Stimulated activated naive CD4-positive, alpha-beta T cell treated with Interleukin-2 at 50 U/mL for 16 hours (primary cell): ENCODE results near the gene HNRNPF.

ENCODE experiments used
- DNase-seq: peaks from one replicate; lab custom pipeline; 2025; lab: John Stamatoyannopoulos, UW

Gene HNRNPF

DNA sequence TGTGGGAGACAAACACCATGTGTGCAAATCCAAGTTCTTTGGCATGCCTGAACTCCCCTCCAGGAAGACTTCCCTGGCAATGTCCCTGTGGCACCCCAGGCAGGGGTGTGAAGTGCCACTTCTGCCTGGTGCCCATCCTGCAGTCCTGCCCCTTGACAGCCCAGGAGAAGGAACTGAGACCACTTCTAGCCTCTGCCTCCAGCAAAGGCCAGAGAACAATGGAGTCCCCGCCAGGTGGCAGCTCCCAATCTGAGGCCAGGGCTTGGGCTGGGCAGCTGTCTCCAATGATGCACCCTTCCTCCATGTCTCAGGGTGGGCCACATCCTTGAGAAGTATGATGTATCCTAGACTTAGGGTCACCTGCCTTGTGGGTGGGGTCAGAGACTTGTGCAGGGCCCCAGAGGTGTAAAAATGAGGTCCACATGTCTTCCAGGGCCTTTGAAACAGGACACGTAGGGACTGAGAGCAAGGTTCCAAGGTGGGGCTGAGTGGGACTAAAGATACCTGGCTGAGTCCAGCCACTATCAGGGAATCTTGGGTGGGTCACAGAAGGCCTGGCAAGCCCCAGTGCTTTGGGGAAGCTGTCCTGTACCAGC lies 32.1 kb downstream of the HNRNPF start:
- no peak for DNase-seq

GRCh38 chr10:43376046-43376635 lies 32.8 kb downstream of the HNRNPF start:
- DNase-seq: no peak

- DNase-seq: no peak
These were observed 33.5 kb downstream of the HNRNPF start for GRCh38 chr10:43375401-43376020.

DNA sequence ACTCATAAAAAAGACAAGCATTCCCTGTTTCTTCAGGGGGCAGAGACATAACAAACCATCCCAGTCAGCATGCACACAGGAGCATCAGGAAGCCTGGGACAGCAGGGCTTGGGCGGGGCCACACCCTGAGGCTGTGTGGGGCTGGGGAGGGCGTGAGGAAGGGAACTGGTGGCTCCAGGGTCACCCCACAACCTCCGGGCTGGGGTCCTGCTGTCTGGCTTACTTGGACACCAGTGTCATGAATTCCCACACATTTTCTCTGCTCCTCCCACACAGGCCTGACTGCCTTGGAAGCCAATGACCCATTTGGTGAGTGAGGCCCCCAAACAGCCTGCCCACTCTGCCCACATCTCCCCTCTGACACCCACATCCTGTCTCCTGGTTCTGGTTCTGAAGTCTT lies 34.8 kb downstream of the HNRNPF start:
- DNase-seq: no peak

- no peak for DNase-seq
These were observed 35.5 kb downstream of the HNRNPF start for GRCh38 chr10:43373461-43373860.

DNA sequence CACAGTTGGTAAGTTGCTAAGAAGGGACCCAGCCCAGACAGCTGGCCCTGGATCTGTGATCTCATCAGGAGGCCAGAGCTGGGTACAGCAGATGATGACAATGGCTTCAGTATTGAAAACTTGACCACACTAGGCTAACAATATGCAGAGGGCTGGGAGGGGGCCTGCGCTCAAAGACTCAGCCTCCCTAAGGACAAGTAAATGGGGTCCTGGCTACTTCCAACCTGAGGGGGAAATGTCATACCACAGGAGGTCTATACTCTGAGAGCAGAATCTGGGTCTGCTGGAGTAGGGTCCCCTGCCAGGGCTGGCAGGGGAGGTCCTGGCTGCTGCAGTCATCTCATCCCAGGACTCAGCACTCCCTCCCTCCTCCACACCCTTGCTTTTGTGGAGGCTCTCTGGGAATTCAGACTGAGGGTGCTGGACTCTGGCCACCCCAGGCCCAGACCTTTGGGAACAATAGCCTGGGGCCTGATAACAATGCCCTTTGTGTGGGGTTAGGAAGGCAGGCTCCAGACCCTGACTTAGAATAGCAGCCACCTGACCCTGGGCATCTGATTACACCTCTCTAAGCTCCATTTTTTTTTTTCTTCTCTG lies 36.1 kb downstream of the HNRNPF start:
- DNase-seq: no peak

DNA sequence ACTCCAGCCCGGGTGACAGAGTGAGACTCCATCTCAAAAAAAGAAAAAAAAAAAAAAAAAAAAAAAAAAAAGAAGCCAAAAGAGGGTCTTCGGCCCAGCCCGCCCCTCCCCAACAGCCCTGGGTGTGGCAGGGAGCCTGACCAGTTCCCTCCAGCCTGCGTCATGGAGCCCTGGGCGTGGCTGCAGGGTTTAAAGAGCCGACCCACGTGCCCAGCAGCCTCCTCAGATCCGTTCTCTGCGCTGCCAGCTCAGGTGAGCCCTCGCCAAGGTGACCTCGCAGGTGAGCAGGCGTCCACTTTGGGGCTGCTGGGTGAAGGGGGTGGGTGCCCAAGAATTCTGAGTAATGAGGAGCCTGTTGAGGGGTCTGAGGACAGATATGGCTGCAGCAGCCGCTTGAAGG lies 37.6 kb downstream of the HNRNPF start, which contains the start of gene FXYD4:
TSS of gene FXYD4 (plus strand) at position 219 of the 400 bp plus-strand sequence. CDS start 2,111 bp downstream, outside the sequence.
- DNase-seq: no peak

DNA sequence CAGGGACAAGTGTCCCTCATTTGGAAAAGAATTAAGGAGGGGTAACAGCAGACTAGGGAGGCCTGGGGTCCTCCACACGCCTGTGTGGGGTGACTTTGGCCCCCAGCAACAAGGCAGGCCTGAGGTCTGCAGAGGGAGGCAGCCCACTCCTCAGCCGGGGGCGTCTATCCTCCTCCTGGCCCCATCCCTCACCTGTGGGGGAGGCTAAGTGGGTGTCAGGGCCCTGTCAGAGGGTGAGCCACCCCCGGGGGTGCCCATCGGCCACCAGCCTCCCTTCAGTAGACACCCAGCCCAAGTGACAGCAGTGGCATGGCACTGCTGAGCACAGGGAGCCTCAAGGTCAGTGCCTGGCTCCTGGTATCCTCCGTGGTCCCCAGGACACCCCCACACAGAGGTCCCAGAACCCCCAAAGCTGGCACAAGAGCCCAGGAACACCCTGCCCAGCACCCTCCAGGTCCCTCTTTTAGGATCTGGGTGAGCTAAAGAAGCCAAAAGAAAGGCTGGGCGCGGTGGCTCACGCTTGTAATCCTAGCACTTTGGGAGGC lies 38.2 kb downstream of the HNRNPF start:
- DNase-seq: no peak

DNA sequence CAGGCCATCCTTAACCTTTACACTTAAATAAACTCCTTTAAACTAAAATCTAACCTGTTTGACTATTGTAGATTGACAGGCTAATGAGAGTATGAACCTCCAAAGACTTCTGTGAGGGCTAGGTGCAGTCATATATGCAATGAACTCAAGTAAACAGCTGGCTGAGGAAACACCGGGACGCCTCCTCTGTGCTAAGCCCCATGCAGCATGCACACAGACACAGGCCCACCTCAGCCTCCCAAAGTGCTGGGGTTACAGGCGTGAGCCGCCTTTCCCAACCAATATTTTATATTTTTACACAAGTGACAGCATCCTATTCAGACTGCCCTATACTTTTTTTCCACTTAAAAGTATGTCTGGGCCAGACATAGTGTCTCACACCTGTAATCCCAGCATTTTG lies 39.1 kb downstream of the HNRNPF start:
- no peak for DNase-seq

DNA sequence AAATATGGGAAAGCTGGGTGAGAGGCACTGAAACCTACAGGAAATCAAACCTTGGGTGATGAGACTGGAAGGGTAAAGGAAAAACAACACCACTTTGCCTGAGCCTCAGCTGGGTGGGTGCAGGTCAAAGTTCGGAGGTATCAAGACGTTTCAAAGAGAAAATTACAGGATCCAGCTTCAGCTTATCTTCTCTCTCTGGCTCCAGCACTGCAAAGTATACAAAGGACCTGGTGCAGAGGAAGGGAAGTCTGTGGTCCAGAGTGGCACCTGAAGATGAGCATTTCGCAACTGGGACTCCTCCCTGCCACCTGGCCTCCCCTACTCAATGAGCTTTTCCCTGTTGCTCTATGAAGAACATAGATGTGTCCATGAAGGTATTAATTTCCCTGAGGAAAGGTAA lies 44.0 kb downstream of the HNRNPF start:
- DNase-seq: no peak

GRCh38 chr10:43362191-43362839 lies 46.7 kb downstream of the HNRNPF start:
- DNase-seq: peak; percentile 98

DNA sequence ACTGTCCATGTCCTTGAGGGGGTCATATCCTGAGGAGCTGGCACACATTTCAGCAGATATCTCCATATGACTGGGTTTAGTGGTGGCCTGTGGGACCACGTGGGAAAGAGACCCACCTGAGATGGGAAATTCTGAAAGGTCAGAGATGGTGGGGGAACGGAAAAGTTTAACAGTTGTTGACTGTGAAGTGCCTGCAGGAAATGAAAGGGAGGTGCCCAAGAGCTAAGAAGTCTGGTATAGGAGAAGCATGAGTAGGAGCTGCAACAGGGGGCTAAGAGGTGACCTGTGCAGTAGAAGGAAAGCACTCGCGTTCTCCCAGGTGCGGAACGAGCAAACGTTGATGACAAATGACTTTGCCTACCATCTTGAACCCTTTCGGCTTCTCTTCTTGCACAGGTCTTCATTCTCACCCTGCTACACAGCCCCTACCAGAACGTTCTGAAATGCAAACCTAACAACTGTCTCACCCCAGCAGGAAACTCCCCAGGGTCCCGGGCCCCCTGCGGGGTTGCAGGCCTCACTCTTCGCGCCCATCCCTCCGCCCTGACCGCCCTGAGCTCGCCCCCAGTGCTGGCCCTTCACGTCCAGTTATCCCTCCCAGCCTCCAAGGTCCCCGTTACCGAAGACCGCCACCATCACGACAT lies 47.3 kb downstream of the HNRNPF start:
- DNase-seq: no peak

DNA sequence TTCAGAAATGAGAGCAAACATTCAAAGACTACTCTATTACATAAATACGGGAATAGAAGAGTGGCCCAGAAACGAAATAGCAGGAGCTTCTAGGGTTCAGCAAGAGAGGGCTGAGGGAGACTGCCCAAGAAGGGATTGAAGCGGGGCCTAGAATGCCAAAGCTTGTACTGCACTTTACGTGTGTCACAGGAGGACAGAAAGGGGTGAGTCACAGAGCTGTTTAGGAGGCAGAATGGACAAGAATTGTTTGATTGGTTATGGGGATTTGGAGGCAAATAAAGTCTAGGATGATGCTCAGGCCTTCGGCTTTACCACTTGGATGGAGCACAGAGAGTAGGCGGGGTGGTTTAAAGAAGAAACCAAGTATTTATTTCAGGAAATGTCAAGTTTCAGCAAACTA lies 48.9 kb downstream of the HNRNPF start:
- DNase-seq: no peak

DNA sequence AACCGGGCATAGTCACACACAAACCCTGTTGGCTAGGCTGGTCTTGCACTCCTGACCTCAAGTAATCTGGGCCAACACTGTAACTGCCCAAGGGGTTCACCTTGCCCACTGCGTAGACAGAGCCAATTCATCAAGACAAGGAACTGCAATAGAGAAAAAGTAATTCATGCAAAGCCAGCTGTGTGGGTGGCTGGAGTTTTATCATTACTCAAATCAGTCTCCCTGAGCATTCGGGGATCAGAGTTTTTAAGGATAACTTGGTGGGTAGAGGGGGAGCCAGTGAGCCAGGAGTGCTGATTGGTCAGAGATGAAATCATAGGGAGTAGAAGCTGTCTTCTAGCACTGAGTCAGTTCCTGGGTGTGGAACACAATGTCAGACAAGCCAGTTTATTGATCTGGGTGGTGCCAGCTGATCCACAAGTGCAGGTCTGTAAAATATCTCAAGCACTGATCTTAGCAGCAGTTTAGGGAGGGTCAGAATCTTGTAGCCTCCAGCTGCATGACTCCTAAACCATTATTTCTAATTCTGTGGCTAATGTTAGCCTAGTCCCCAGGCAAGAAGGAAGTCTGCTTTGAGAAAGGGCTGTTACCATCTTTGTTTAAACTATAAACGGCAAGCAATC lies 53.1 kb downstream of the HNRNPF start:
- no peak for DNase-seq

DNA sequence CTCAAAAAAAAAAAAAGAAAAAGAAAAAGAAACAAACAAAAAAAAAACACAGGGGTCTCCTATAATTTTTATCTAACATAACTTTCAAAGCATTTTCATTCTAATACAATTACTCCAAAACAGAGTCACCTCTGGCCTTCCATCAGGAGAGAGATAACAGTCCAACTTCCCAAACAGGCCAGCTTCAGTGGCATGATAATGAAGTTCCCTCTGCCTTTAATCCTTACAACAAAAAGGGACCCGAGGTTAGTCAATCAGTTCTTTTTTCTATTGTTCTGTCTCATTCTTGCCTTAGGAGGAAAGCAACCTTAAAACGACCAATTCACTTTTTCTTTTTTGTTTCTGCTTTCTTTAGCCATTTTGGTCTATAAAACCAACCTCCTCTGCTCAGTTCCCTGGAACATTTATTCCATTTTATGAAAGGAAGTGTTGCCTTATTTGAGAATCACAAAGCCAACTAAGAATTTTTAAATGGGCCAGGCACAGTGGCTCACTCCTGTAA lies 54.1 kb downstream of the HNRNPF start:
- no peak for DNase-seq

DNA sequence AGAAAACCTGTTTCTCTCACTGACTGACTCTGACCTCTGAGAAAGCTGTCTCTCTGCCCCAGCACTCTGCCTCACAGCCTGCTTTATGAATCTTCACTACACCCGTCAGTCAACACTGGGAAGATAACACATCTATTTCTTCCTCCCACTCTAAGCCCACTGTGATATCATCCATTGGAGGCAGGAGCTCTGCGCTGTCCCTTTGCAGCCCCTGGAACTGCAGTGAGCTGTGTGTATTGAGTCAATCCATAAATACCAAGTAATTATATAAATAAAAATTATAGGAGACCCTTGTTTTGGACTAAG lies 54.7 kb downstream of the HNRNPF start:
- DNase-seq: no peak

DNA sequence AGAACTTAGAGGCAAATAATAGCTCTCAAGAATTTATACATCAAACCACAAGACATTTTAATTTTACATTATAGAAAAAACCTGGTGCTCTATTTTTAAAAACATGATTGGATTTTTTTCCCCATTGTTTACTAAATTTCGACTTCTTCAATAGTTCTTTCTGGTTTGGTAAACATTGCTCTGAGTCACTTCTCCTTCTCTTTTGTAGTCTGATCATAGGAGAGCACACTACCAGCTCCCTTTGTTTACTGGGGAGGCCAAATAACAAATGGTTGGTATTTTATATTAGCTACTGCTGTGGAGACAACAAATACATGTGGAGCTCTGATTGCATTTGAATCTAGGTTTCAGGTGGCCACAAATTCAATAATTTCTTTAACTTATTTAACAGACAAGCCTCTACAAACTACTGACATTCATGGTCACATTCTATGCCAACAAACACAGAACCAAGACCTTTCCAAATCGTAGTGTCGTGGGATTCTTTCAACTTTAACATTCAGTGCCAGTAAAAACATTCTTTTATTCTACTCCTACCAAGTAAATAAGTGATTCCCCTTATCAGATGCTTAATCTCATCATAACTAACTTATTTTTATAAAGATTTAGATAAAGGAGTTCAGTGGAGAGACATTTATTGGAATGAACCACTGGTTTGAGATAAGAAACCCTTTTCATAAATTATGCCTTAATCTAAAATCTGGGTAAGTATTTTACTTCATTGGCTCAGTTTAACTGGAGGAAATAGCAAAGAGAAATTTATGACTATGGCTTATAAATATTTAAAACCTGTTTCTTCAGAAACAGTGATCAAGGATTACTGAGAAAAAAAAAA lies 55.3 kb downstream of the HNRNPF start:
- no peak for DNase-seq

- no peak for DNase-seq
These were observed 56.0 kb downstream of the HNRNPF start for GRCh38 chr10:43352951-43353350.

DNA sequence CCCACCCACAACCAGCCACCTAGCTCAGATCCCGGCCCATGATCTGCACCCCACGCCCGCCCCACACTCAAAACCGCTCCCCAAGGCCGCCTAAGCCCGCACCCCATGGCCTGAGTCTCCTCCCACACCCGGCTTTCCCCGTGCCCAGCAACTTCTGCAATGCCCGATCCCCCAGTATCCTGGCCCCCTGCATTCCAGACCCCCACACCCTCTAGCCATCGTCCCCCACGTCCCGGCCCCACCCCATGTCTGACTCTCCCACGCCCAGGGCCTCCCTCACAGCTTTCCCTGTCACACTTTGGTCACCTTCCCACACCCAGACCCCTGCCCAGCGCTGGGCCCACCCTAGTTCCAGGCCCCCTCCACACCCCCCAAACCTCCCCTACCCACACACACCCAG lies 57.7 kb downstream of the HNRNPF start:
- no peak for DNase-seq

GRCh38 chr10:43350686-43351085 lies 58.3 kb downstream of the HNRNPF start:
- DNase-seq: no peak

DNA sequence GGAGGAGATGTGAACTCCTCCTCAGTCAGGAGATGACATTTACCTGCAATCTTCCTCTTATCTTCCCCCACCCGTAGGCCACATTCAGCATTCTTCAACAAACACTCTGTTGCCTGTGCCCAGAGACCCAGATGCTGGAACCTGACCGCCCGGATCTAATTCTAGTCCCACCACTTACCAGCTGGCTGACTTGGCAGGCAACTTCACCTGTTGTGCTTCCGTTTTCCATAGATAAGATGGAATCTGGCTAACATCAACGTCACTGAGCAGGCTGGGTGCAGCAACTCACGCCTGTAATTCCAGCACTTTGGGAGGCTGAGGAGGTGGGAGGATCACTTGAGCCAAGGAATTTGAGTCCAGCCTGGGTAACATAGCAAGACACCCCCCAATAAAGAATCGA lies 58.8 kb downstream of the HNRNPF start:
- no peak for DNase-seq
